GM12873 (cell line): ENCODE results near the gene BUD31.
A peak's percentile ranks its signal among the peaks of the same experiment; 100 is the strongest.

ENCODE experiments used
- CTCF ChIP-seq: IDR thresholded peaks from 2 replicates; pipeline ENCODE4 v1.5.1; 2012; ENCODE audit warnings: low read depth, mild to moderate bottlenecking, moderate library complexity, low read length, control low read depth; ENCODE audit not compliant: insufficient read depth; ENCODE audit errors: missing control alignments

BUD31 gene

DNA sequence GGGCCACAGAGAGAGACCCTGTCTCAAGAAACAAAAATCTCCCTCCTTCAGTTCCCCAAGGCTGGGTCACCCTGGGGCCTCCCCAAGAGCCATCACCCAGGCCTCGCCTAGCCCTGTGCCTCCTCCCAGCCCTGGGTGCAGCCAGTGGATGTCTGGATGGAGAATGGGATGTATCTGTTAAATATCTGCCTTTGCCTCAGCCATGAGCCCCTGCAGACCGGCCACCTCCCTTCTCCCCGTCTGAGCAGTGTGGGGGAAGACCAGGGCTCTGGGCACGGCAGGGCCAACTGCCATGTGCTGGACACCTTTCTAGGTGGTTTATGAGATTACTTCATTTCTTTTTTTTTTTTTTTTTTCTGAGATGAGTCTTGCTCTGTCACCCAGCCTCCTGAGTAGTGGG is 24.2 kb upstream of the BUD31 start:
- no peak for TF ChIP-seq CTCF

DNA sequence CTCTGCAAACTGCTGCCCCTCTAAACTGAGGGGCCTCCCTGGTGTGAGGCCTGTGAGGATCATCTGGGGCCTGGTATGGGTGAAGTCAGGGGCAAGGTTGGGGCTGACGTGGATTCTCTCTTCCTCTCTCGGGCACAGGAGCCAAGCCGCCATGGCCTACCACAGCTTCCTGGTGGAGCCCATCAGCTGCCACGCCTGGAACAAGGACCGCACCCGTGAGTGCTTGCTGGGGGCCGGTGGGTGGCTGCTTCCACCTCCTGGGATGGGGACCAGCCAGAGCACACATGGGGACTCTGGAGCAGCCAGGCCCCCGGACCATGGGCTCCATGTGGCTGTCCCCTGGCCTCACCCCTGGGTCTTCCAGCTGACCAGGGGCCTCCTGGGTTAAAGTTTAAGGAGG is 23.2 kb upstream of the BUD31 start:
- no peak for TF ChIP-seq CTCF

DNA sequence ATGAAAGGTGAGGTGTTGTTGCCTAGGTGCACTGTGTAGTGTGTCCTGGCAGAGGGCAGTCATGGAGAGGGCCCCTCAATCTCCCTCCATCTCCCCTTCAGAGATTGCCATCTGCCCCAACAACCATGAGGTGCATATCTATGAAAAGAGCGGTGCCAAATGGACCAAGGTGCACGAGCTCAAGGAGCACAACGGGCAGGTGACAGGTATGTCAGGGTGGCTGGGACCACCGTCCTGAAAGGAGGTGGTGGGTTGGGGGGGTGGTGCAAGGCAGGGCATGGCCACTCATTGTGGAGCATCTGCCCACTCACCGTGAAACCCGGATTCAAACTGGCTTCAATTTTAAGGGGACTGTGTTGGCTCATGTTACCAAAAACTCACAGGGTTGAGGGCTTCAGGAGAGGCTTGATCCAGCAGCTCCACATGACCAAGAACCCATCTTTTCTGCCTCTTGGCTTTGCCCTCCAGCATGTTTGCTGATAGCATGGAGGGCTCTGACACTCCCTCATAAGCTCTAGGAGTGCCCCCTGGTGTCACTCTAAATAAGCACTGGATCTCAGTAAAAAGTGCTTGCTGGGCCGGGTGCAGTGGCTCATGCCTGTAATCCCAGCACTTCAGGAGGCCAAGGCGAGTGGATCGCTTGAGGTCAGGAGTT is 22.1 kb upstream of the BUD31 start:
- TF ChIP-seq CTCF, result peak; percentile 56

DNA sequence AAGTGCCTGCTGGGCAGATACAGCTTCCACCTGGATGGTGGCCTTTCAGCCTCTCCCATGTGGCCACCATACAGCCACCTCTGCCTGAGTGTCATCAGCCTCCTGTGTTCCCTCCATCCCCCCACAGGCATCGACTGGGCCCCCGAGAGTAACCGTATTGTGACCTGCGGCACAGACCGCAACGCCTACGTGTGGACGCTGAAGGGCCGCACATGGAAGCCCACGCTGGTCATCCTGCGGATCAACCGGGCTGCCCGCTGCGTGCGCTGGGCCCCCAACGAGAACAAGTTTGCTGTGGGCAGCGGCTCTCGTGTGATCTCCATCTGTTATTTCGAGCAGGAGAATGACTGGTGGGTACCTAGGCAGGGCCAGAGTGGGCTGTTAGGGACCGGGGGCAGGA is 20.9 kb upstream of the BUD31 start:
- TF ChIP-seq CTCF, result no peak

GRCh38 chr7:99389772-99390171 is 19.0 kb upstream of the BUD31 start:
- TF ChIP-seq CTCF, result no peak

GRCh38 chr7:99390941-99391602 is 17.7 kb upstream of the BUD31 start:
- no peak for TF ChIP-seq CTCF

GRCh38 chr7:99392046-99392445 is 16.7 kb upstream of the BUD31 start:
- no peak for TF ChIP-seq CTCF
